OCI-LY1 (cell line): ENCODE results near the gene C4BPB.

Experiments used
- H2AFZ ChIP-seq: fragments of 200-600 bp; sonication (generic), shearing (Covaris generic); 2 replicates; pipeline ENCODE4 v1.6.0; 2014; ENCODE audit warnings: antibody characterized with exemption, mild to moderate bottlenecking, low read length
- H3F3A ChIP-seq: fragments of 200-600 bp; sonication (generic), shearing (Covaris generic); 2 replicates; pipeline ENCODE4 v1.6.0; 2014; ENCODE audit warnings: mild to moderate bottlenecking, antibody characterized with exemption, low read length, moderate library complexity; ENCODE audit not compliant: insufficient read depth
- H3K27ac ChIP-seq: fragments of 200-600 bp; sonication (generic); 2 replicates; pipeline ENCODE4 v1.5.1; 2014; ENCODE audit warnings: low read length, mixed run types, mild to moderate bottlenecking, low read depth; ENCODE audit not compliant: poor library complexity, severe bottlenecking
- H3K27me3 ChIP-seq: fragments of 200-600 bp; sonication (generic); 2 replicates; pipeline ENCODE4 v1.6.0; 2014; ENCODE audit warnings: antibody characterized with exemption, mild to moderate bottlenecking, low read length, moderate library complexity; ENCODE audit not compliant: insufficient read depth
- H3K36me3 ChIP-seq: fragments of 200-600 bp; sonication (generic); 2 replicates; pipeline ENCODE4 v1.6.1; 2014; ENCODE audit warnings: mild to moderate bottlenecking, antibody characterized with exemption, low read length, moderate library complexity, mixed read lengths; ENCODE audit not compliant: insufficient read depth
- H3K4me1 ChIP-seq: fragments of 200-600 bp; sonication (generic); 2 replicates; pipeline ENCODE4 v1.5.1; 2014; ENCODE audit warnings: mild to moderate bottlenecking, low read length, moderate library complexity; ENCODE audit not compliant: insufficient read depth, severe bottlenecking
- H3K4me2 ChIP-seq: fragments of 200-600 bp; sonication (generic), shearing (Covaris generic); 2 replicates; pipeline ENCODE4 v1.6.1; 2014; ENCODE audit warnings: low read length
- H3K4me3 ChIP-seq: fragments of 200-600 bp; sonication (generic); 2 replicates; pipeline ENCODE4 v1.5.1; 2014; ENCODE audit warnings: low read length, low read depth, mild to moderate bottlenecking, mixed read lengths; ENCODE audit not compliant: poor library complexity, severe bottlenecking
- H3K79me2 ChIP-seq: fragments of 200-600 bp; shearing (Covaris generic); 2 replicates; pipeline ENCODE4 v1.6.1; 2016; ENCODE audit warnings: mixed run types, low read length, mixed read lengths; ENCODE audit not compliant: insufficient read depth
- H3K9ac ChIP-seq: fragments of 200-600 bp; sonication (generic), shearing (Covaris generic); 2 replicates; pipeline ENCODE4 v1.6.1; 2014; ENCODE audit warnings: mild to moderate bottlenecking, low read length, mixed read lengths
- H3K9me2 ChIP-seq: fragments of 200-600 bp; sonication (generic), shearing (Covaris generic); 2 replicates; pipeline ENCODE4 v1.6.1; 2014; ENCODE audit warnings: low read depth, mild to moderate bottlenecking, low read length, mixed read lengths
- H3K9me3 ChIP-seq: fragments of 200-600 bp; shearing (Covaris generic); 2 replicates; pipeline ENCODE4 v1.6.1; 2014; ENCODE audit warnings: low read length, mixed read lengths
- H4K20me1 ChIP-seq: fragments of 200-600 bp; sonication (generic), shearing (Covaris generic); 2 replicates; pipeline ENCODE4 v1.6.0; 2016; ENCODE audit warnings: mild to moderate bottlenecking, low read length; ENCODE audit not compliant: insufficient read depth
- CTCF ChIP-seq: fragments of 200-600 bp; sonication (generic), shearing (Covaris generic); IDR thresholded peaks from 2 replicates; pipeline ENCODE4 v1.5.1; 2017; ENCODE audit warnings: mild to moderate bottlenecking, antibody characterized with exemption, low read length, moderate library complexity, mixed read lengths
- EZH2 ChIP-seq: fragments of 200-600 bp; sonication (generic), shearing (Covaris generic); IDR thresholded peaks from 2 replicates; pipeline ENCODE4 v1.8.0; 2017; ENCODE audit warnings: borderline replicate concordance, mixed run types, mild to moderate bottlenecking, antibody characterized with exemption, low read length, moderate library complexity, mixed read lengths

The C4BPB gene

GRCh38 chr1:207084232-207084631 is 4.4 kb upstream of the C4BPB start:
- H3K79me2 ChIP-seq, result no peaks in the 10 kb centered on the region
- no peaks in the 10 kb centered on the region for H3K27me3 ChIP-seq
- no peak overlapping the region for H2AFZ ChIP-seq
- no peak overlapping the region for H3K4me3 ChIP-seq
- no peak overlapping the region for H3K9ac ChIP-seq
- H3K27ac ChIP-seq, result no peak overlapping the region
- H3K9me2 ChIP-seq, result no peaks in the 10 kb centered on the region
- H4K20me1 ChIP-seq, result no peaks in the 10 kb centered on the region
- H3F3A ChIP-seq, result no peaks in the 10 kb centered on the region
- H3K9me3 ChIP-seq, result no peaks in the 10 kb centered on the region
- TF ChIP-seq EZH2 (no peak), CTCF (no peak)
- H3K4me2 ChIP-seq, result no peak overlapping the region
- H3K36me3 ChIP-seq, result no peaks in the 10 kb centered on the region
- H3K4me1 ChIP-seq, result no peaks in the 10 kb centered on the region

- H3K4me3 ChIP-seq, result no peak overlapping the region
- no peaks in the 10 kb centered on the region for H3K4me1 ChIP-seq
- H3F3A ChIP-seq, result no peaks in the 10 kb centered on the region
- no peak for TF ChIP-seq EZH2
- TF ChIP-seq CTCF, result peak; percentile 59; the same call in 1 of the 2 replicates
- no peak overlapping the region for H2AFZ ChIP-seq
- no peaks in the 10 kb centered on the region for H3K27me3 ChIP-seq
- H3K4me2 ChIP-seq, result no peak overlapping the region
- H3K9ac ChIP-seq, result no peak overlapping the region
- H3K79me2 ChIP-seq, result no peaks in the 10 kb centered on the region
- no peaks in the 10 kb centered on the region for H4K20me1 ChIP-seq
- H3K9me3 ChIP-seq, result no peaks in the 10 kb centered on the region
- H3K9me2 ChIP-seq, result no peaks in the 10 kb centered on the region
- no peaks in the 10 kb centered on the region for H3K36me3 ChIP-seq
- H3K27ac ChIP-seq, result no peak overlapping the region
Observed at GRCh38 chr1:207084701-207085180, 3.9 kb upstream of the C4BPB start.

GRCh38 chr1:207085887-207086286 is 2.8 kb upstream of the C4BPB start:
- H3K79me2 ChIP-seq, result no peaks in the 10 kb centered on the region
- no peak for TF ChIP-seq CTCF
- TF ChIP-seq EZH2, result no peak
- H3K9ac ChIP-seq, result no peak overlapping the region
- H2AFZ ChIP-seq, result no peak overlapping the region
- H3K9me3 ChIP-seq, result no peaks in the 10 kb centered on the region
- H4K20me1 ChIP-seq, result no peaks in the 10 kb centered on the region
- H3K27me3 ChIP-seq, result no peaks in the 10 kb centered on the region
- no peaks in the 10 kb centered on the region for H3K4me1 ChIP-seq
- H3K4me3 ChIP-seq, result no peak overlapping the region
- H3K27ac ChIP-seq, result no peak overlapping the region
- H3K9me2 ChIP-seq, result no peaks in the 10 kb centered on the region
- H3K36me3 ChIP-seq, result no peaks in the 10 kb centered on the region
- no peaks in the 10 kb centered on the region for H3F3A ChIP-seq
- no peak overlapping the region for H3K4me2 ChIP-seq
